ENCODE data around the gene IL34.

The IL34 gene

DNA sequence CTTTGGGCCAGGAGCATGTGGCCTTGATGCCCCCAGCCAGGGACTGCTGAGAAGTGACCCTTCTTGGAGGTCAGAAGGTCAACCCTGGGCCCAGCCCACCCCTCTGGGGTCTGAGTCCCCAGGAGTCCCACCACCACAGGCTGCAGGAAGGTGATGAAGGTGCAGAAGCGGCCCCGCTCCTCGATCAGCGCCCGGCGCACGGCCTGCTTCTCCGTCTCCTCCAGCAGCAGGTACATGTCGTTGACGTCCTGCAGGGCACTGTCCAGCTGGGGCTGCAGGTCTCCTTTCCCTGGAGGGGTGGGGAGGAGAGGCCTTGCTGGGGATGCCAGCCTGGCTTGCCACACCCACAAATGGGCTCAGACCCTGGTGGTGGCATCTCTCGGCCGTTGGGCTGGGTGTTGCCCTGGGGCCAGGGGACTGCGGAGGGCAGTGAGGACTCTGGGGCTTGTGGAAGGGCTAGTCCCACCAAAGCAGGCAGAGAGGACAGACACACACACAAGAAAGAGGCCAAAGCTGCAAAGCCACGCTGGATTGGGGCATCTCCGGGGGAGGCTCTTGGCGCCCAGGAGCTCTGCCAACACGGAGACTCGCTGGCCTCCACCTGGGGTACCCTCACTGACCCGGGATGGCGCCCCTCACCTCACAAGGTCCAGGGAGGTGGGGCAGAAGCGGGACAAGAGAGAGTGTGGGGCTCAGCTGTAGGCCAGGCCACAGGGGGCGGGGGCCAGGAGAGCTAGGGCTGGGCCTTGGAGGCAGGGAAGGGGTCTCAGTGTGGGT is 31.9 kb downstream of the IL34 start:
- TF ChIP-seq HDGF (IDR thresholded peaks at IDR 0.05; ENCODE audit: borderline replicate concordance) (no peak), CTBP1 (IDR thresholded peaks at IDR 0.05; ENCODE audit: borderline replicate concordance) (no peak), SP1 (IDR thresholded peaks at IDR 0.05) (no peak), L3MBTL2 (conservative IDR thresholded peaks at IDR 0.05) (no peak), ARNT (IDR thresholded peaks at IDR 0.05) (no peak), FOXK2 (IDR thresholded peaks at IDR 0.05) (no peak), SUZ12 (IDR thresholded peaks at IDR 0.05) (no peak), FOXM1 (IDR thresholded peaks at IDR 0.05; ENCODE audit: borderline replicate concordance) (no peak), FOXA1 (IDR thresholded peaks at IDR 0.05) (no peak)
- DNase-seq (ENCODE audit: extremely low spot score) = no peak
- ChIA-PET POLR2A (interaction anchor here (0.7 kb wide), 1 partner anchor 10 kb away, joined by 3 read pairs; no protein-coding TSS in a partner anchor), CTCF (no interaction called here)

DNA sequence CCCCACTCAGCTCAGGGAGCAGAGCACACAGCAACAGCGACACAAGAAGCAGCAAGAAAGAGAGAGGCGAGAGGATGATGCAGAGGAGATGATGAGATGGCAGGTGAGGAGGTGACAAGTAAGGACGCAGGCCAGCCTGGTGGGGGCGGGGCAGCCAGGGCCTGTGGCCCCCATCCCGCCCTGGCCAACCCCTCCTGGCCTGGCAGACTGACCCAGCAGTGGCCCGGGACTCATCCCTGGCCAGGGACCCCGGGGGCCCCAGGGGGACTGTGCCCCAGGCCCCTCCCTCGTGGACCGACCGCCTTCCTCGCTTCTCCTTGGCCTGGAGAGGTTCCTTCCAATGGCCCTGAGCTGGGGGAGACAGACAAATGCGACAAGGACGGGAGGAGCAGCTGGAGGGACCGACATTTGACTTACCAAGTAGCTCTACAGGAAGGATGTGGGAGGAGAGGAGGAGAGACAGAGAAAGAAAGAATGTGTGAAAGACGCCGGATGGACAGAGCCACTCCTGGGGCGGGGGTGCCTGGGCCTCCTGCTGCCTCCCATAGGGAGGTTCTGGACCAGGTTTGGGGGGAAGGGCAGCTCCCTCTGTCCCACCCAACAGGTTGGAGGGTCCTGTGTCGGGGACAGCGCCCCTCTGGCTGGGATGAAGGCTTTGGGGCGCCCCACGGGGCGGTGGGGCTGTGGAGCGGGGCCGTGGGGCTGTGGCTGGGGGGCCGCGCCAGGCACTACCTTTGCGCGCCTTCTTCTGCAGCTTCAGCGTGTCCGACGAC is 32.7 kb downstream of the IL34 start:
- ChIA-PET POLR2A (interaction anchor here (0.7 kb wide), 1 partner anchor 10 kb away, joined by 3 read pairs; no protein-coding TSS in a partner anchor), CTCF (no interaction called here)
- TF ChIP-seq SP1 (IDR thresholded peaks at IDR 0.05) = no peak
- TF ChIP-seq NFRKB (IDR thresholded peaks at IDR 0.05) = no peak
- no peak for TF ChIP-seq L3MBTL2 (conservative IDR thresholded peaks at IDR 0.05)
- TF ChIP-seq ARNT (IDR thresholded peaks at IDR 0.05) = no peak
- no peak for TF ChIP-seq FOXK2 (IDR thresholded peaks at IDR 0.05)
- no peak for TF ChIP-seq ELF4 (IDR thresholded peaks at IDR 0.05)
- TF ChIP-seq ZNF384 (IDR thresholded peaks at IDR 0.05) = no peak
- TF ChIP-seq FOXA1 (IDR thresholded peaks at IDR 0.05) = no peak
- TF ChIP-seq, protein P1, sequence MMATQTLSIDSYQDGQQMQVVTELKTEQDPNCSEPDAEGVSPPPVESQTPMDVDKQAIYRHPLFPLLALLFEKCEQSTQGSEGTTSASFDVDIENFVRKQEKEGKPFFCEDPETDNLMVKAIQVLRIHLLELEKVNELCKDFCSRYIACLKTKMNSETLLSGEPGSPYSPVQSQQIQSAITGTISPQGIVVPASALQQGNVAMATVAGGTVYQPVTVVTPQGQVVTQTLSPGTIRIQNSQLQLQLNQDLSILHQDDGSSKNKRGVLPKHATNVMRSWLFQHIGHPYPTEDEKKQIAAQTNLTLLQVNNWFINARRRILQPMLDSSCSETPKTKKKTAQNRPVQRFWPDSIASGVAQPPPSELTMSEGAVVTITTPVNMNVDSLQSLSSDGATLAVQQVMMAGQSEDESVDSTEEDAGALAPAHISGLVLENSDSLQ (IDR thresholded peaks at IDR 0.05) = no peak
- TF ChIP-seq TARDBP (IDR thresholded peaks at IDR 0.05) = no peak
- TF ChIP-seq CTBP1 (IDR thresholded peaks at IDR 0.05; ENCODE audit: borderline replicate concordance) = no peak
- no peak for DNase-seq (ENCODE audit: extremely low spot score)

DNA sequence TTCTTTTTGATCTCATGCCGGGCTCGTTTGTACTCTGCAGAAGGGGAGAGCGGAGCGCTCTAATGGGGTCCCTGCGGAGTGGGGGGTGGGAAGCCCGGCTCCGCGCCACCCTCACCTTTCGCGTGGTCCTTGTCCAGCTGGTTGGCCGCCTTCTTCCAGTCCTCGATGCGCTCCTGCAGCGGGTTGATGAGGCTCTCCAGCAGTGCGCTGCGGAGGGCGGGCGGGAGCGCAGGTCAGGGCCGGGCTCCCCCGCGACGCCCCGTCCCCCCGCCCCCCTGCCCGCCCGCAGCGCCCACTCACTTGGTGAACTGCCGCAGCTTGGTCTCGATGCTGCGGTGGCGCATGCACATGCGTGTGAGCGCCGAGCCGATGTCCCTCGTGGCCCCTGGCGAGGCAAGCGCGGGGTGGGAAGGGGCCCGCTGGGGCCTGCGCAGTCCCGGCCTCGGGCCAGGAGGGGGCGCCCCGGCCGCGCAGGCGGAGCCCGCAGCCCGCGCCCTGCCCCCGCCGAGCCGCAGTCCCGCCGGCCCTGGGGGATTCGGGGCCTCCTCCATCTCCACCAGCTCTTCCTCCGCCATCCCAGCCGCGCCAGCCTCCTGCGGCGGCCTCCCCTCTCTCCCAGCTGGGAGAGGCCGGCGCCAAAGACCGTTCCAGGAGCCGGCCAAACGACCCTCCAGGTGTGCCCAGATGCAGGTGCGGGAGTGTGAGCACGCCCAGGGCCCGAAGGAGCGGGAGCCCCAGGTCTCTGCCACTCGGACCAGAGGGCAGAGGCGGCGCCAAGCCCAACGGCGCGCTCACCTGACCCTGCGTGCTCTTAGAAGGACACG is 33.5 kb downstream of the IL34 start:
- CTCF ChIA-PET = interaction anchor here (1.3 kb wide), 1 partner anchor 92 kb away, joined by 3 read pairs; no protein-coding TSS in a partner anchor
- peak; percentile 39 for DNase-seq (ENCODE audit: extremely low spot score)
- no peak for TF ChIP-seq FOXK2 (IDR thresholded peaks at IDR 0.05)
- TF ChIP-seq ZNF384 (IDR thresholded peaks at IDR 0.05) = no peak
- no peak for TF ChIP-seq FOXM1 (IDR thresholded peaks at IDR 0.05; ENCODE audit: borderline replicate concordance)
- no peak for TF ChIP-seq ELF4 (IDR thresholded peaks at IDR 0.05)
- TF ChIP-seq ARNT (IDR thresholded peaks at IDR 0.05) = no peak
- TF ChIP-seq SP1 (IDR thresholded peaks at IDR 0.05) = no peak
- TF ChIP-seq CTBP1 (IDR thresholded peaks at IDR 0.05; ENCODE audit: borderline replicate concordance) = no peak
- TF ChIP-seq BHLHE40 (IDR thresholded peaks at IDR 0.05; ENCODE audit: borderline replicate concordance) = no peak
- no peak for TF ChIP-seq L3MBTL2 (conservative IDR thresholded peaks at IDR 0.05)
- TF ChIP-seq SUZ12 (IDR thresholded peaks at IDR 0.05) = no peak
- TF ChIP-seq LEF1 (IDR thresholded peaks at IDR 0.05; ENCODE audit: borderline replicate concordance) = no peak
- no peak for TF ChIP-seq HDGF (IDR thresholded peaks at IDR 0.05; ENCODE audit: borderline replicate concordance)
- no peak for TF ChIP-seq NFRKB (IDR thresholded peaks at IDR 0.05)
- TF ChIP-seq, protein P1 (IDR thresholded peaks at IDR 0.05) = no peak
- TF ChIP-seq TARDBP (IDR thresholded peaks at IDR 0.05) = no peak
- no peak for TF ChIP-seq FOXA1 (IDR thresholded peaks at IDR 0.05)
- POLR2A ChIA-PET = no interaction called here

DNA sequence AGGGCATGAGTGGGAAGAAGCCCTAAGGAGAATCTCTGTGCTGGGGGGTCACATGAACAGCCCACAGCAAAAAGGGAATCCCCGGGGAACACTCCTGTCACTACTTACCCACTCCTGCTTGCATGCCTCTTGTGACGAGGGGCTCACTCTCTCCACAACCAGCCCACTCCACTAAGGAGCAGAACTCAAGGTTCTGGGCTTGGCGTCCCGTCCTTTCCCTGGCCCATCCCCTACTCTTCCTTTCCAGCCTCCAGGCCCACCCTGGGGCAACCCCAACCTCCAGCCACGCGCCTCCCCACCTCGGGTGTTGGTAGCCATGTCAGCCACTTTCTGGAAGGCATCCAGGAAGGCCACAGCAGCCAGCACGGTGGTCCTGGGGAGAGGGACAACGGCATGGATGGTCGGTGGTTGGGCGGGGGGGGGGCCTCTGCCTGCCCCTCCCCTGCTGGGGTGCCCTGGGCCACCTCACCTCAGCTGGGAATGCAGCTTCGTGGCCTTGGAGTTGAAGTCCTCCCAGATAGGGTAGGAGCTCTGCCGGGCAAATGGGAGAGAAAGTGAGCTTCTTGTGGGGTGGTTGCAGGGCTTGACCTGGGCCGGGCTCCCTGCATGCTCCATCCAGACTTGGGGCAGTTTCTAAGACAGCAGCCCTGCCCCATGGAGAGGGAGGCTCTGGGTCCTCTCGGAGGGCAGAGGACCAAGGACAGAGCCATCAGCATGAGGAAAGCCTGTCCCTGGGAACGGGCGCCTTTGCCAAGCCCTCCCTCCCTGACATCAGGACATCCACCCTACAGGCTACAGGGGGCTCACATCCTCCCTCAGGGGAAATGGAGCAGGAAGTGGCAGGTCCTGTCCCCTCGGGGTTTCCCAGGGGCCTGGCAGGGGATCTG is 34.4 kb downstream of the IL34 start:
- DNase-seq (ENCODE audit: extremely low spot score) = no peak
- CTCF ChIA-PET = interaction anchor here (1.3 kb wide), 1 partner anchor 91 kb away, joined by 3 read pairs; no protein-coding TSS in a partner anchor
- TF ChIP-seq SP1 (IDR thresholded peaks at IDR 0.05) = no peak
- TF ChIP-seq LEF1 (IDR thresholded peaks at IDR 0.05; ENCODE audit: borderline replicate concordance) = no peak
- no peak for TF ChIP-seq FOXK2 (IDR thresholded peaks at IDR 0.05)
- POLR2A ChIA-PET = no interaction called here

DNA sequence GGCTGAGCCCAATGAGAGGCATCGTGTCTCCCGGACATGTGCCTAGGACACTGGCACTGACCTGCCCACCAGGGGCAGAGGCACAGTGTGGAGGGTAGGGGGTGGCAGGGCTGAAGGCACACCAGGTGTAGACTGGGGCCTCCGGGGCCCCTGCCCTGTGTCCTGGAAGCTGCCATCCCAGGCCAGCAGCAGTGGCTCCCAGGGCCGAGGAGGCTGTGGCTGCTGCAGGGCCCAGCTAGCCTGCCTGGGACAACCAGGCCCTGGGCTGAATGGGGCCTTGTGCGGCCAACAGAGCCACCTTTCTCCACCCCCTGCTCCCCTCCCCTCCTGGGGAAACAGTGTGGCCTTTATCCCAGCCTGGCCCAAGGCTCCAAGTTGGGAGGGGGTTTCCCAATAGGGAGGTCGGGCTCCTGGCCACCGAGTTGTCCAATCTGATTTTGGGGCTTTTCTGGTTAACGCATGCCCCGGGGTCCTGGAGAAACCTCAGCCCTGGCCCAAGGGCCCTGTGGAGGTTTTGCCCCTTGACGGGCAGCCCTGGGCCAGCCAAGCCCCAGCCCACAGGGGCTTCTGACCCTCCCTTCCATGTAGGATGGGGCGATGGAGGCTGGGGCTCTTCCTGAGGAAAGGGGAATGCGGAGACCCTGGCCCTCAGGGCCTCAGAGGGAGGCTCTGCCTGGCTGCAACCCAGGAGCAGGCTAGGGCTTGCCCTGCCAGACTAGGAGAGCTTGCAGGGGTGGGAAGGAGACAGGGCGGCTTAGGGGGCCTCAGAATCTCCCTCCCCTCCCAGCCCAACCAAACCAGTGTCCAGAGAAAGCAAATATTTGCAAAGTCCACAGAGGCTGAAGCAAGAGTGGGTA is 35.3 kb downstream of the IL34 start:
- no peak for DNase-seq (ENCODE audit: extremely low spot score)
- CTCF ChIA-PET = no interaction called here
- TF ChIP-seq ARNT (IDR thresholded peaks at IDR 0.05) (no peak), NFRKB (IDR thresholded peaks at IDR 0.05) (no peak), FOXK2 (IDR thresholded peaks at IDR 0.05) (no peak), FOXM1 (IDR thresholded peaks at IDR 0.05; ENCODE audit: borderline replicate concordance) (no peak), ZNF384 (IDR thresholded peaks at IDR 0.05) (no peak), SUZ12 (IDR thresholded peaks at IDR 0.05) (no peak), BHLHE40 (IDR thresholded peaks at IDR 0.05; ENCODE audit: borderline replicate concordance) (no peak), ELF4 (IDR thresholded peaks at IDR 0.05) (no peak), L3MBTL2 (conservative IDR thresholded peaks at IDR 0.05) (no peak)
- TF ChIP-seq, protein P1 (IDR thresholded peaks at IDR 0.05) = no peak
- POLR2A ChIA-PET = no interaction called here
